ENCODE measurements around the gene HSPA8. TPM values are rescaled to one million over a fixed set of nuclear protein-coding genes. Genes with fewer than 3 reads are reported as not detected.
A peak's percentile ranks its signal among the peaks of the same experiment; 100 is the strongest.

The HSPA8 gene
- total and polyA plus RNA-seq, 7 donors: 1,127 to 3,112 (median 1,617) TPM

GRCh38 chr11:123020968-123021367 lies 41.0 kb downstream of the HSPA8 start:
- peak; percentile 11 for TF ChIP-seq CTCF (IDR thresholded peaks at IDR 0.05)
- H3K27me3 ChIP-seq (ENCODE audit: insufficient read depth in 3 of 3, low read length in 2 of 3): peaks cover 2 to 16% (median 3%) of the 10 kb centered on the region in 3 donors
- no peak for ATAC-seq
- no peaks in the 10 kb centered on the region for H3K9me3 ChIP-seq
- 46 to 51% (median 50%) methylated on average over 2 of the region's 2 CpGs for WGBS, 3 donors
- no peaks in the 10 kb centered on the region for H3K4me1 ChIP-seq
- H3K4me3 ChIP-seq: no peak overlapping the region
- DNase-seq: no peak
- intact Hi-C loops (cut with DNase I): loop anchor here in 1 of 2 donors (10.0 kb wide), 1 partner anchor 156 kb away; no protein-coding TSS in a partner anchor
- H3K36me3 ChIP-seq (ENCODE audit: insufficient read depth in 1 of 2, low read depth in 1 of 2): no peaks in the 10 kb centered on the region
- no peak overlapping the region for H3K27ac ChIP-seq

GRCh38 chr11:123018702-123019101 lies 43.2 kb downstream of the HSPA8 start:
- Histone ChIP-seq H3K27me3 (ENCODE audit: insufficient read depth in 3 of 3, low read length in 2 of 3) (peaks cover 2 to 16% (median 3%) of the 10 kb centered on the region in 3 donors), H3K4me1 (no peaks in the 10 kb centered on the region), H3K27ac (no peak overlapping the region), H3K36me3 (ENCODE audit: insufficient read depth in 1 of 2, low read depth in 1 of 2) (no peaks in the 10 kb centered on the region), H3K9me3 (no peaks in the 10 kb centered on the region), H3K4me3 (no peak overlapping the region)
- intact Hi-C loops (cut with DNase I): no loop called here
- no peak for TF ChIP-seq CTCF (IDR thresholded peaks at IDR 0.05)
- ATAC-seq (no peak), DNase-seq (no peak)
- 67 to 75% (median 69%) methylated on average over 9 of the region's 9 CpGs for WGBS, 3 donors

DNA sequence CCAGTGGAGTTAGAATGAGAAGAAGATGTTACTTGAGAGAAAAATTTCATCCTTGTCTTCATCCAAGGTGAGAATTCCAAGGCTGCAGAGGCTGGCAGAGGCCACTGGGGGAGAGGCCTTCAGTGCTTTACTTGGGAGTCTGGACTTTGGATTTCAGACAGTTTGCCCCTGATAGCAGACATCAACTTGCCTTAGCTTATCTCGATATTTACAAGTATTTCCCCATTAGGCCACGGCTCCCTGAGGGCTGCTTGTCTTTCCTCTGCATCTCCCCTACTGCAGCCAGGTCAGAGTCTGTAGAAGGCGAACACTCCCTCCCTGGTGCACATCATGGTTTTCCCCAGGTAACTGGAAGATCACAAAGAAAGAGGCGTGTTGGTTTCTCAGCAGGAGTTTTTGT lies 50.4 kb downstream of the HSPA8 start:
- no peaks in the 10 kb centered on the region for H3K36me3 ChIP-seq (ENCODE audit: insufficient read depth in 1 of 2, low read depth in 1 of 2)
- intact Hi-C loops (cut with DNase I): no loop called here
- peaks cover 0 to 6% (median 3%) of the 10 kb centered on the region in 3 donors for H3K27me3 ChIP-seq (ENCODE audit: insufficient read depth in 3 of 3, low read length in 2 of 3)
- ATAC-seq: no peak
- no peaks in the 10 kb centered on the region for H3K9me3 ChIP-seq
- DNase-seq: no peak
- TF ChIP-seq CTCF (IDR thresholded peaks at IDR 0.05): no peak
- WGBS, 3 donors: 69 to 73% (median 73%) methylated on average over 4 of the region's 4 CpGs
- H3K4me1 ChIP-seq: no peaks in the 10 kb centered on the region
- no peak overlapping the region for H3K27ac ChIP-seq
- H3K4me3 ChIP-seq: no peak overlapping the region

Other genes with a start within 250 kb of the HSPA8 start
- gene CRTAM, start 223.6 kb downstream of the HSPA8 start, total RNA-seq: under 1 TPM in 2 of 4 donors, not detected in 2; 0.10 to 0.42 TPM
- under 1 TPM in 2 of 3 donors, not detected in 1; 0.60 to 0.64 TPM for gene CRTAM, start 223.6 kb downstream of the HSPA8 start, polyA plus RNA-seq
- gene JHY, start 179.4 kb downstream of the HSPA8 start, total RNA-seq: under 1 TPM; 0.15 to 0.97 (median 0.33) TPM
- under 1 TPM; 0.11 to 0.19 (median 0.16) TPM for gene JHY, start 179.4 kb downstream of the HSPA8 start, polyA plus RNA-seq
- gene BSX, start 80.3 kb downstream of the HSPA8 start, total RNA-seq: not detected
- not detected for gene BSX, start 80.3 kb downstream of the HSPA8 start, polyA plus RNA-seq
- 1 to 10 TPM; 2.9 to 4.2 (median 3.0) TPM for gene CLMP, start 133.1 kb upstream of the HSPA8 start, total RNA-seq
- gene CLMP, start 133.1 kb upstream of the HSPA8 start, polyA plus RNA-seq: 1 to 10 TPM in 2 of 3 donors, under 1 TPM in 1; 0.83 to 3.3 (median 1.7) TPM

All from psoas muscle (tissue), 8 donors.